ENCODE data around the gene TK2.

GRCh38 chr16:66554495-66554894 is 4.6 kb upstream of the TK2 start:
- no peak for TF ChIP-seq POLR2A (IDR thresholded peaks at IDR 0.05)
- TF ChIP-seq, protein P1, sequence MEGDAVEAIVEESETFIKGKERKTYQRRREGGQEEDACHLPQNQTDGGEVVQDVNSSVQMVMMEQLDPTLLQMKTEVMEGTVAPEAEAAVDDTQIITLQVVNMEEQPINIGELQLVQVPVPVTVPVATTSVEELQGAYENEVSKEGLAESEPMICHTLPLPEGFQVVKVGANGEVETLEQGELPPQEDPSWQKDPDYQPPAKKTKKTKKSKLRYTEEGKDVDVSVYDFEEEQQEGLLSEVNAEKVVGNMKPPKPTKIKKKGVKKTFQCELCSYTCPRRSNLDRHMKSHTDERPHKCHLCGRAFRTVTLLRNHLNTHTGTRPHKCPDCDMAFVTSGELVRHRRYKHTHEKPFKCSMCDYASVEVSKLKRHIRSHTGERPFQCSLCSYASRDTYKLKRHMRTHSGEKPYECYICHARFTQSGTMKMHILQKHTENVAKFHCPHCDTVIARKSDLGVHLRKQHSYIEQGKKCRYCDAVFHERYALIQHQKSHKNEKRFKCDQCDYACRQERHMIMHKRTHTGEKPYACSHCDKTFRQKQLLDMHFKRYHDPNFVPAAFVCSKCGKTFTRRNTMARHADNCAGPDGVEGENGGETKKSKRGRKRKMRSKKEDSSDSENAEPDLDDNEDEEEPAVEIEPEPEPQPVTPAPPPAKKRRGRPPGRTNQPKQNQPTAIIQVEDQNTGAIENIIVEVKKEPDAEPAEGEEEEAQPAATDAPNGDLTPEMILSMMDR (IDR thresholded peaks at IDR 0.05), result no peak

Data from transverse colon (tissue), 3 donors.